ELR (cell line): ENCODE measurements around the gene UROC1.
A peak's percentile ranks its signal among the peaks of the same experiment; 100 is the strongest.

Source experiments
- DNase-seq: peaks from one replicate; pipeline ENCODE4 v3.0.0-alpha.2; 2015; ENCODE audit warnings: low read depth

The UROC1 gene

DNA sequence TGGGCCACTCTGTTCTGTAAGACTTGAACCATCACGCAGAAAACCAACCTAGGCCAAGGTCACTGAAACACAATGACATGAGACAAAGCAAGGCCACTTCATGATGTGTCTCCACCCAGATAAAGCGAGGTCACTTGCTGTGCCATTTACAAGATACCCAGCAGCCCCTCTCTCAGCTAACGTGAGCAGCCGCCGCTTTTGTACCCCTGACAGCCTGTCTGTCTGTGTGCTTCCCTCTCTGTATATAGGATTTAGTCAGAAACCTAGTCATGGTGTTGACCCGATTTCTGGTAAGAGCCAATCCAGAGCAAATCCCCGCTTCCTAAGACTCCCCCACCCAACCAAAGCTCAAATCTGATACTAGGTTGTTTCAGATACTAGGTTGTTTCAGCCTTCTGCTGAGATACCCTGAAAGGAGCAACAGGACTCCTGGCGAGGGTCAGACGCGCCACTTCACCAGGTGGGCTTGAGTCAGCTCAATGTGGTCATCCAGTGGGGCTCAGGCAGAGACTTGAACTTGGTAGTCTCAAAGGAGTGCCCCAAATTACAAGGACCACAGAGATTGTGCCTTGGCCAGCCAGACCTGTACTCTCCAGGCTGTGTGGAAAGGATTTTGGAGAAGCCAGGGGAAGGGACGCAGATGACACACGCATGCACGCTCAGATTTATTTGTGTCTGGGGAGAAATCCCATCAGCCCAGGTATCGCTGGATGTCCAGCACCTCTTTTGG is 38.8 kb downstream of the UROC1 start:
- DNase-seq: no peak

DNA sequence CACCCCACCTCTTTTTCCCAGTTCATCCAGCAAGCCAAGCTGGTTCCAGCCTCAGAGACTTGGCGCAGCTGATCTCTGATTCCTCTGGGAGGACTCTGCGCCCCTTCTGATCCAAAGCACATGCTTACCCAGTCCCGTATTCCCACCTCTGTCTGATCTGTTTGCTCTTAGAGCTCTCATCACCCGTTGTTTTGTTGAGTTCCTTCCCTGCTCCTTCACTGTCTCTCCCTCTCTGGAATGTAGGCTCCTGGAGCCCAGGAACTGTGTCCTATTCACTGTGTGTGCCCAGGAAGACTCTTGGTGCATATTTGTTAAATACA is 40.6 kb downstream of the UROC1 start:
- DNase-seq: no peak

DNA sequence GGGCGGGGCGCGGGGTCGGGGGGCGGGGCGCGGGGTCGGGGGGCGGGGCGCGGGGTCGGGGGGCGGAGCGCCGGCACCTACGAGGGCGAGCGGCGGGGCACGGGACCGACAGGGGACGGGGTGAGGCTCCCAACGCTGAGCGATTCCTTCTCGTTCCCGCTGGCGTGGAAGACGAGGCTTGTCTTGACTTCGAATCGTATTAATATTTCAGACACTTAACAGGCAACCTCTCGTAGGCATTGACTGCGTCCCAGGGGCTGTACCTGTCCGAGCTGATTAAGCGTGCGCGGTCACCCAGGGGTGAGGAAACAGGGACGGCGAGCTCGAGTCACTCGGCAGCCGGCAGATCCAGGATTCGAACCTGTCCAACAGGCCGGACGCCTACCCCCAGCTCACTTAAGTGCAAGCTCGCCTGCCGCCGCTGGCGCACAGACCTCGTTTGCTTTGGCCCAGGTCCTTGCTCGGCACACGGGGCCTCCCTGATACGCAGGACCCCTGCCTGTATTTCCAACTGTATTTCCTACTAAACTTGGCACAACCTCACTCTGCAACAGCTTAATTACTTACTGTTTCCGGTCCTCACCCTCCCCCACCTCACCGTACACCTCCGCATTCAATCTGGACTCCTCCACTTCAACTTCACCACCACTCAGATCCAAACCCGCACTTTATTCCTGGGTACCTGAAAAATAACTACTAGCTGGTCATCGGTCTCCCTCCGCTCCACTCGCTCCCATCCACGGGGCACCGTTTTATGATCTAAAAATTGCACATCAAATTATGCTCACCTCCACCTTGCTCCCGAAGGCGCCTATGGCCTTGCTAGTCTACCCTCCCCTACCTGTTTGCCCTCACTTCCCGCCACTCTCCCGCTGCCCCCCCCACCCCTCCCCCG is 41.2 kb downstream of the UROC1 start:
- no peak for DNase-seq

DNA sequence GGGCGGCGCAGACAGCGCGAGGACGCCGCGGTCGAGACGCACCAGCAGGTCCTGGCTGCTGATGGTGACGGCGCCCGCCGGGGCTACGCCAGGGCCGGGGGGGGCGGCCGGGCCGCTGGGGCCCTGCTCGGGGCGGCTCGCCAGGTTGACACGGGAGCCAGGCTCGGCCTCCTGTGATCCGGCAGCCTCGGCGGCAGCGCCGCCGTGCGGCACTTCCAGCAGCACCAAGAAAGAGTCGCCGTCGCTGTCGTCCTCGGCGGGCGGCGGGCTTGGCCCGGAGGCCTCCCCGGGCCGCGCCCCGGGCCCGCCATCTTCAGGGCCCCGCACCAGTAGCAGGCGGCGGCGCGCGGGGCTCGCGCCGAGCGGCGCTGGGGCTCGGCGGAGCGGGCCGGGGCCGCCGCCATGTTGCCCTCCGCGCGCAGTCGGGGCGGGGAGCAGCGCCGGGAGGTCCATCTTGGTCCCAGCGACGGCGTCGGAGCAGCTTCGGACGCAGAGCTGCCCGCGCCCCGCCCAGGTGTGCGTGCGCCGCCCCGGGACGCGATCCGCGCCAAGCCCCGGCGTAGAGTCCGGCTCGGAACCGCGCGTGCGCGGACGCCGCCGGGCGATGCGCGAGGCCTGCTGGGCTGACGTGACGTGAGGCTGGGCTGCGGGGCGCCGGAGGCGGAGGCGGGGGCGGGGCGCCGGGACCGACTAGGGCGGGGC is 42.0 kb downstream of the UROC1 start, which contains the start of gene ZXDC:
Gene ZXDC, minus strand, starts transcription at position 479 of the 702 bp plus-strand sequence. Its CDS starts 26 bp downstream, at position 453.
- DNase-seq: peak; percentile 93

DNA sequence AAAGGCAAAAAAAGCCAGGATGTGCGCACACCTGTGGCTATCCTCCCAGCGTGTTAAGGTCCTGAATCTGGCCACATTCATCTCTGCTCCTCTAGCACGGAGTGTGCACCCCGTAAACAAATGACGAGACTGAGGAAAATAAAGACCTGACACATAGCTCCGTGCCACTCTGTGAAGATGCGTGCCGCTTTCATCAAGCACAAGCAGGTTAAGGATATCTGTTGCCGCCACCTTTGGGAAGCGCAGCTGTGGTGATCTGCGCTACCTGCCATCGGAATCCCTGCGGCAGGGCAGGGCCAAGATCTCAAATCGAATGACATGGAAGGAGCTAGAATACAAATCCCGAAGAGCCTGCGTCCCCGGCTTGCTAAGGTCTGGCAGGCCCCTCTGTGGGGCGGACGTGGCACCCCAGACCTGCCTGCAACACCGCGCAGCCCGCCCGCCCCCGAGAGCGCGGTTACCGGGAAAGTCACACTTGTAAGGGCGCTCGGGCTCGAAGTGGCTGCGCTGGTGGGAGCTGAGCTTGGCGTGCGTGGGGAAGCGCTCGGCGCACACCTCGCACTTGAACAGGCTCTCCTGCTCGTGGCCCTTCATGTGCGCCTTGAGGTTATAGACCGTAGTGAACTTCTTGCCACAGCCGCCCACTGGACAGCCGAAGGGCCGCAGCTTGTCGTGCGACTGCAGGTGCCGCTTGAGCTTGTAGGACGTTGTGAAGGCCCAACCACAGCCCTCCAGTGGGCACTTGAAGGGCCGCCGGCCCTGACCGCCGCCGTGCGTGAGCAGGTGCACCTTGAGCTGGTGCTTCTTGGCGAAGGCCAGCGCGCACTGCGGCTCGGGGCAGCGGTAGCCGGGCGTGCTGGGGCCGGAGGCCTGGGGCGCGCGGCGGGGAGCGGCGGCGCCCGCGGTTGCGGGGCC is 42.8 kb downstream of the UROC1 start:
- DNase-seq: peak; percentile 64

DNA sequence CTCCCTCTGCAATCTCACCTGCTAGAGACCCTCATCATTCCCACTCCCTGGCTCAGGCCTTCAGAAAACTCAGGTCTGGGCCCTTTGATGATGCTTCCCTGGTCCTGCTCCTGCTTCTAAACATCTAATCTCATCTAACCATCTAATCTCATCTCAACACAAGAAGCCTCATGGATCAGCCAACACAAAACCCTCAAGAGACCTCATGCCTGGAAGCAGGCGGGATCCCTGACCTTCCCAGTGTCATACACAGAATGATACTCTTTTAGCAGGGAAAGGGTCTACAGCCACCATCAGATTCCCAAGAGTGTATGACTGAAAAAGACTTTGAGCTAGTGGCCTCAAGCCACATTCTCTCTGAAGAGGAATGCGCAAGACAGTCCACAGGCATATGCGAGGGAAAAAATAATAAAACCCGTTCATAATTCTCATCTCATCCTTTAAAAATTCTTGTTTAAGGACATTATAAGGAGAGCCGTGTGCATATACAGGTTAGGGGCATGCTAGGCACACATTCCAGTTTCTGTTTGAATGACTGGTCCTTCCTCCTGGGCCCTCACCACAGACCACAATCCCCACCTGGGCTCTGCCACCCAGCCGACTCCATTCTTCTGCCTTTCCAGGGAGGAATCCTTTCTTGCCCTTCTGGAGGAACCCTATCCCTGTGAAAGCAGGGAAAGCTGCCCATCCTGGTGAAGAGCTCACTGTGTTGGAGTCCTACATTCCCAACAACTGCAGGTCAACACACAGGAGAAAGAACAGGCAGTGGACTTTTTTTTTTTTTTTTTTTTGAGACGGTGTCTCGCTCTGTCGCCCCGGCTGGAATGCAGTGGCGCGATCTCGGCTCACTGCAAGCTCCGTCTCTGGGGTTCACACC is 44.0 kb downstream of the UROC1 start:
- DNase-seq: peak; percentile 10

DNA sequence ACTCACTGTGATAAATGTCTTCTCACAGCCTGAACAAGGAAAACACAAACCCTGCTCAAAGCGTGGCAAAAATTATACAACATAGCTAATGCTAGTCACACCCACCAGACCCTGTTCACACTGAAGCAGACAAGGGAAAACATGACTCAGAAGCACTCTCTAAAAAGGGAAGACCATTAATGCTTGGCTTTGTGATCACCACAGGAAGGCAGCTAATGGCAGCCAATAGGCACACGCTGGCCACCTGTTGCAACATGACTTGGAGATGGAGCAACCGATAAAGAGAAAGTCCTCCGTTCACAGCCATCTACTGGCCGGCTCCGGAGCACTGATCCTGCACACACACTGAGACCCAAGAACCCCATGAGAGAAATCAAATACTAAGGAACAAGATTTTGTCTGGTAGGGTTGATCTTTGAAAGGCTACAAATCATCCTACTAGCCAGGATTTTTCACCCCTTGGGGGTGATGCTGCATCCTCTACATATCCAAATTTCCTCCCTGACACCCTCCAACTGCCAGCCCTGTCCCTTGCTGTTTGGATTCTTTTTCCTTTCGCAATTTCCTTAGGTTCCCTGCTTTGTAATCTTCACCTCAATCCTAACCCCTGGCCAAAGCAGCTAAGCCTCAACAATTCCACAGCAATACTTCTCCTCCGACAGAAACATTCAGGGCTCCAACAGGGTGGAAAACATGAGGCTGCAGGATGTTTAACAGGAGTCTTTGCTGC is 45.1 kb downstream of the UROC1 start:
- DNase-seq: peak; percentile 67

DNA sequence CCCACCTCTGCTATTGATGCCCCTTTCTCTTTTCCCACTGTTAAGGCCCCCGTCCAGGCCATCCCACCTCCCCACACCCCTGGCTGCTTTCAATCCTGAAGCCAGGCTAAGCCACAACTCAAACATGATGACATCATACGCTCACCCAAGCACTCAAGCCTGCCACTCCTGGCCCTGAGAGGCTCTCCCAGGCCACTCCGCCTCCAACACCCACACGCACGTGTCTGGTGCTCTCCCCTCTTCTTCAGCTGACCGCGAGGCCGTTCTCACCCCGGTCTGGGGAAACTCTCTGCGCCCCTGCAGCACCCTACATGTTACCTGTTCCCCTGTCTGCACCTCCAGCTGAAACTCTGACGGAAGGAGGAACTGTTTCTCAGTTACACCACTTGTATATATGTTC is 48.1 kb downstream of the UROC1 start:
- no peak for DNase-seq

DNA sequence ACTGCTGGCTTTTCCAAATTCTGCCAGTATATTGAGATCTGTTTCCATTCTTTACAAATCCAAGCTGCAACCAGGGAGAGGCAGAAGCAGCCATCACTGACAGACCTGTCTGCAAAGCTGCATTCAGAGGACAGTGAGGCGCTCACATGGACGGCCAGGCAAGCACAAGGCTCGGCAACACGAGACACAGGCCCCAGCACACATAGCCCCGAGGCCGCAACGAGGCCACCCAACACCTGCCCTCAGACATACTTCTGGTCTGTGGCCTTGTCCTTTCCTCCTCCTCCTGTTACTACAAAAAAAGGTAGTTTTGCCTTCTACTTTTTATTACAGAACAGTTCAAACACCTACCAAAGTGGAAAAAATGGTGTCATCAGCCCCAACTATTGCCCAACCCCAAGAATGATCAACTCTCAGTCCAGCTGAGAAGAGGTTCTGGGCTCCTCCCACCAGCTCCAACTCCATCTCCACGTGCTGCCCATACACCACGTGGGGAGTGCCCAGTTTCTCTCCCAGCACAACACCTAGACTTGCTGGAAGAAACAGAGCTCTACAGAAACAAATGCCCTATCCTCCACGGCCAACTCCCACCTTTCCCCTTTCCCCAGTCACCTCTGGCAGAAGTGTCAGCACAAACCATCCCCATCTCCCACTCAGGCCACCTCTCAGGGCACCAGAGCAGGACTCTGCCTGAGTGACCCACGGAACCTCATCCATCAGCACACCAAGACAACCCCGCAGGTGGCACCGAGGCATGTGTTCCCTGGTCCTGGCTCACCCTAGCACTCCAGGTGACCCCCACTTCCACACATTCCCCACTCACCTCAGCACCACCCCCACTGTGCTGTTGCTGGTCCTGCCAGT is 49.3 kb downstream of the UROC1 start:
- no peak for DNase-seq

DNA sequence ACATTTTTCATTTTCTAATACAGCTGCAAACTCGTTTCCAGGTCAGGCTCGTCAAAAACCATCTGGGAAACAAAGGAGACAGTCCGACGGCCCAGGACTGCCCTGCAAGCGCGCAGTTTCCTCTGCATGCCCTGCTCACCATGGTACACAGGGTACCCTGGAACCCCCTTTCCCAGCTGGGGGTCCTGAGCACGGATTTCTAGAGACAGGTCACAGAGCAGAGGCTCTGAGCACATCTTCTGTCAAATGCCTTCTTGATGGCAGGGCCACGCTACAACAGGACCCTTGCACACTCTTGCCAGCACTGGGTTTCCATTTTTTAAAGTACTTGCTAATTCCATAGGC is 50.0 kb downstream of the UROC1 start:
- no peak for DNase-seq

DNA sequence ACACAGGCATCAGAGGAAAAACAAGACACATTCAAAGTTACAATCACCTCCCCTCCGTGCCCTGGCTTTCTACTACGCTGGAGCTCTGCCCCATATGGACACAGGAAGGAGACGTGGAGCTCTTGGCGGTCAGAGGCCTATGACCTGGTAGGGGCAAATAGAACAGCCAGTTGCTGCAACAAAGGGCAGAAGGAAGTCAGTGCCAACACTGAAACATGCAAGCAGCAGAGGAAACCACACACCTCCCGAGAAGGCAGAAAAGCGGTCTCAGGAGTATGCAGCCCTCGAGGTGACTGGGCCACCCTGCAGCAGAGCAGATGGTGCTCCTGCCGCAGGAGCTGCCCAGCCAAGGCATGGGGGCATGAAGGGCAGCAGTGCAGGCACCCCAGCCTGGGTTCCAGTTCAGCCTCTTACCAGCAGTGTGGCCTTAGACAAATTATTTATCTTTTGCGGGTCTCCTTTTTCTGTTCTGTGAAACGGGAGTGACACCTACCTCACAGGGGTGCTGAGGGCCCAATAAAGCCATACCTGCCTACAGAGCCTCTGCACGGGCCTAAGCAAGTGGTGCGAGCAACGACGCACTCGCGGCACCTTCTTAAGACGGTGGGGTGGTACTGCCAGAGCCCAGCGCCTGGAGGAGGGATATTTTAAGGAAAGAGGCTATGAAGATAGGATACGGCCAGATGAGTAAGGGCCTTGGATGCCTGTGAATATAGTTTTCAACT is 50.5 kb downstream of the UROC1 start:
- no peak for DNase-seq

DNA sequence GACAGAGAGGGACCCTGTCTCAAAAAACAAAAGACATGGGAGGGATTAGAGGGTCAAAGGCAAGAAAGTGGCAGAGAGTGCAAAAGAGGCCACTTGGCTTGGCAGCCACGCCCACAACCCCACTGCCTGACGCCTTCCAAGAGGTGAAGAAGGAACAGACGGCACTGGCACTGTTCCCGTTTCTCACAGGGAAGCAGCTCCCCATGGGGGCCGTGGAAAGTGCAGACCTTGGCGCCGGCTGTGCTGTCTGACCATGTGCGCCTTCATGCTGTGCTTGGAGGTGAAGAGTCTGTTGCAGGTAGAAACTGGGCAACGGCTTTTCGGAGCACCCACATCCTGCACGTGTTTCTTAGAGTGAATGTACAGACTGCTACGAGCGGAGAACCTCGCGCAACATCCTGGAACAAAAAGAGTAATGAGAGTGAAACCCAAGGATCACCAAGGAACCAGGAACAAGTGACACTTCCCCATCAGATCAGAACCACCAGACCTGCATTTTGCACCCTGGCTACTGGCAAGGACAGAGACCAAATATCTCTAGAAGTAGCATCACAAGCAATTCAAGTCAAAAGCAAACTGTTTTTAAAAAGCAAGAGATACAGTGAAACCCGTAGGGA is 51.5 kb downstream of the UROC1 start:
- no peak for DNase-seq

DNA sequence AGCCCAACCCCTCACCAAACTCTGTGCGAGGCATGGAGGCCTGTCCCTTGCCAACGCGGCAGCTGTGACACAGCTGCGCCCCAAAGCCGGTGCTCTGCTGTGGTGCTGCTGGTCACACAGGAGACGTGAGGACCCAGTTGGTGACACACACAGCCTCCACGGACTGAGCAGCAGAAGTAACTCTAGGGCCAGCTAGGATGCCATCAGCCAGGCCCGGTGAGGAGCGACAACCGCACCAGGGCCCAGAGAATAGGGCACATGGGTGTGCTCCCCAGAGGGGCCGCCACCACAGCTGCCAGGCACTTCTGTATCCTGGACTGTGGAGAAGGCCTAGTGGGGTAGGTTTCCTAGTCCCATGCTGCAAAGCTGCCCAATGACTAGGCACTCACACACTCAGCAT is 52.6 kb downstream of the UROC1 start:
- DNase-seq: no peak

DNA sequence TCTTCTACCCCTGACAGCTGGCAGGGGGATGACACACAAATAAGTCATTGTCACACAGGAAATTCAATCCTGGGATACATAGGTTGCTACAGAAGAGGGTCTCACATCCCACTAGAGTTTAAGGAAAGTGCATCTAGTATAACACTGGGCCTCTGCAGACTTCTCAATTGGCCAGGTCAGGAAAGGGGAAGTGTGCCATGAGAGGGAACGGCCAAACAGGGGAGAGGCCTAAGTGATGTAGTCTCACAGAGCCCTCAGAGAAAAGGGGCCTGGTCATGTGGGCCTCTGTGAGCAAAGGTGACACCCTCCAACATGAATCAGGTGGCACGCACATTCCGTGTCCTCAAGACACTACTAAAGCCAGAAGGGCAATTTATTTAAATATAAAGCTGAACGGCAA is 53.1 kb downstream of the UROC1 start:
- no peak for DNase-seq

DNA sequence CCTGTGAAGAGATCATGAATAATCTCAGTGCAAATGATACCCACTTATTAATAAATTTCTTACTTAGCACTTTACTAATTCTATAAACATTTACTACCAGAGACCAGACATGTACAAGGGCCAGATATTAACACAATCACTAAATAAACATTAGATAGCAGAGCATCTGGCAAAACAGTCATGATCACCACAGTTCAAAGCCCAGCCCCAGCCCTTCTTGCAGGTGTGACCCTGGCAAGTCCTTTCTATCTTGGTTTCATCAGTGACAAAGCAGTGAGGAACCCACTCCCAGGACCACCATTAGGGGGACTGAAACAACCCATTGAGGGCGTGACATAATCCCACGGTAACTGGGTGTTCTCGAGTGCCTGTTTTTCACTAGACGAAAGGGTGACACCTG is 53.5 kb downstream of the UROC1 start:
- DNase-seq: no peak

DNA sequence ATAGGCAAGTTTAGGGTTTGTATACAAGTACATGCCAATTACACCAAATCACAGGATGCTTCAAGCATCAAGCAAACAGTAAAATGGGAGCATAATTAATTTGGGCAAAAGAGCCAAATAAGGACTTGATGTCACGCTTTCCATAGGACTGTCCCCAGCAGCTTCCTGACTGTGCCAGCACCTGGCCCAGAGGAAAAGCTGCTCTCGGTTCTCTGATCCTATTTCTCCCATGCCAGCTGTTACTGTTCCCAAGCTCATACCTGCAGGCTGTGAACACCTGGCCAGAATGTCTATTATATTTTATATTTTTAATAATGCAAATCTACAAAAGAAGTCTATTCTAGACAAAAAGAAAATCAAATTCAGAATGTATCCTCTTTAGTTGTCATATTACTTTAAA is 54.1 kb downstream of the UROC1 start:
- DNase-seq: no peak

DNA sequence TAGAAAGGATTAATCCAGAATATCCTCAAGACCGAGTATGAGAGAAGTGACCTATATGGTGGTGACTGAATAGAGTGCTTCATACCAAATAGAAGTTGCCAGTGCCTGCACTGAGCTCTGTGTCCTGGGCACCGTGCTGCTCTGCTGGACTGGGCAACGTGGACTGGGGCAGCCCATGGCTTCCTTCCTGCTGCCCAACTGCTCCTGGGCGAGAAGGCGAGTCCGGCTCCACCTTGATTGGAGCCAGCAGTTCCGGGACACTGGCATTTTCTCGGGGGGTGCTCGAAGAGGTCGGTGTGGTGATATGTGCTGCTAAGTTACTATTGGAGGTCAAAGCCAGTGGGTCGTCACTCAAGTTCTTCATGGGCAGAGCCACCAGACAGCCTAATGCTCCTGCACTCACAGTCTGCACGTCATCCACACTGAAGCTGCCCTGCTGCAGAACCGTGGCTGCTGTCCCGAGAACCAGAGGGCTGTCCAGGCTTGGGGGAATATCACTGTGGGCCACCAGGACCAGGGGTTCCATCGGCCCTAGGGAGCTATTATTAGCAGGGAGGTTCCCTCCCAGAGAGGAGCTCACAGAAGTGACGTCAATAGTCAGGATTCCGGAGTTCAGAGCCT is 56.0 kb downstream of the UROC1 start:
- DNase-seq: no peak

DNA sequence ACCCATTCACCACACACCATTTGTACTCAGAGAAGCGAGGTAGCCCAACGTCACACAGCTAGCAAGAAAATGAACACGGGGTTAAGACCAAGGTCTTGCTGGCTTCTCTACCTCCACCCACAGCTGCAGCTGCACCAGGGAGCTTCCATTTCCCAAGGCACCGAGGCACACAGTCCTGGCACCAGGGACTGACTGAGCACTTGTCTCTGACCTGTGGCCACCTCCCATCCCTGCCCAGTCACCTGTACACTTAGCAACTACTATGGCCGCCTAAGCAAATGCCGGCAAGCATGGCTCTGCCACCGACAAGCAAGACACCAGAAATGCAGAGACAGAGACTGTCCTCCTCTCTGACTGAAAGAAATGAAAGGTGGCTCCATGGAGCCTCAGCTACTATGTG is 57.2 kb downstream of the UROC1 start:
- DNase-seq: no peak
